HT-29 (cell line): ENCODE data around the gene CPEB3. TPM values are rescaled to one million over a fixed set of nuclear protein-coding genes. Genes with fewer than 3 reads are reported as not detected.
"Not testable (repeated sequence)": the region's sequence is repeated elsewhere in the genome, so short reads cannot be mapped to it uniquely, and the experiment has no call there.

ENCODE experiments used
- DNase-seq: peaks from one replicate; pipeline ENCODE4 v3.0.0-alpha.2; 2015; ENCODE audit warnings: low spot score
- small RNA-seq: library from RNA; depleted of rRNA; stranded (forward); fragments of <200 nt; gene quantifications from one replicate; pipeline ENCODE3, GENCODE V24; 2014
- total RNA-seq: library from RNA; depleted of rRNA; stranded (reverse); fragments of >200 nt; shearing (Covaris generic); gene quantifications from 2 replicates; pipeline ENCODE4 v1.2.3, GENCODE V29; 2014; rRNA removed

CPEB3 gene
- total RNA-seq, 1 experiment from 2014 or later, result 0.74 TPM

DNA sequence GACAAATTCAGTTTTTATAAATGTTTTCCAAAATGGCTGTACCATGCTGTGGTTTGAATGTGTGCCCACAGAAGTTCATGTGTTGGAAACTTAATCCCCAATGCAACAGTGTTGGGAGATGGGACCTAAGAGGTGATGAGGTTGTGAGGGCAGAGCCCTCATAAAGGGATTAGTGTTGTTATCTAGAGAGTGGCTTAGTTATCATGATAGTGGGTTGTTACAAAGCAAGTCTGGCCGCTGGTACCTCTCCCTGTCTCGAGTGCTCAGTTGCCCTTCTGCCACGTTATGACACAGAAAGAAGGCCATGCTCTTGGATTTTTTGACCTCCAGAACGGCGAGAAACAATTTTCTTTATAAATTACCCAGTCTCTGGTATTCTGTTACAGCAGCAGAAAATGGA lies 248.3 kb downstream of the CPEB3 start:
- no peak for DNase-seq

DNA sequence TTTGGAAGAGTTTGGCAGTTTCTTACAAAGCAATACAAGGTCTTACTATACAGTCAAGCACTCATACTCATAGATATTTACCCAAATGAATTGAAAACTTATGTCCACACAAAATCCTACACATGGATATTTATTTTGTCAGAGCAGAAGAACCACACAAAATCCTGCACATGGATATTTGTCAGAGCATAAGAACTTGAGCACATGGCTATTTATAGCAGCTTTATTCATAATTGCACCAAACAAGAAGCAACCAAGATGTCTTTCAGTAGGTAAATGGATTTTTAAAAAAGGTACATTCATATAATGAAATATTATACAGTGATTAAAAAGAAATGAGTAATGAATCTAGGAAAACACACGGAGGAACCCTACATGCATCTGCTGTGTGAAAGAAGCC lies 251.9 kb downstream of the CPEB3 start:
- DNase-seq, result no peak

GRCh38 chr10:92033070-92033469 lies 257.8 kb downstream of the CPEB3 start:
- DNase-seq, result not testable (repeated sequence)

DNA sequence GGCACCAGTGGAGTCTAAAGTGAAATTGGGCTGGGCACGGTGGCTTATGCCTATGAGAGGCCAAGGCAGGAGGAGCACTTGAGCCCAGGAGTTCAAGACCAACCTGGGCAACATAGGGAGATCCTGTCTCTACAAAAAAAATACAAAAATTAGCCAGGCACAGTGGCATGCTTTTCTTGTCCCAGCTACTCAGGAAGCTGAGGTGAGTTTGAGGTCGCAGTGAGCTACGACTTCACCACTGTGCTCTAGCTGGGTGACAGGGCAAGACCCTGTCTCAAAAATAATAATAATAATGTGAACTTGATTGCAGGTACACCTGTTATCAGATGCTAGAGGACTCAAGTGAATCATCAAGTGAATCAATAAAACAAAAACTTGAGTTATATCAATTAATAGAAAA lies 259.3 kb downstream of the CPEB3 start:
- no peak for DNase-seq

DNA sequence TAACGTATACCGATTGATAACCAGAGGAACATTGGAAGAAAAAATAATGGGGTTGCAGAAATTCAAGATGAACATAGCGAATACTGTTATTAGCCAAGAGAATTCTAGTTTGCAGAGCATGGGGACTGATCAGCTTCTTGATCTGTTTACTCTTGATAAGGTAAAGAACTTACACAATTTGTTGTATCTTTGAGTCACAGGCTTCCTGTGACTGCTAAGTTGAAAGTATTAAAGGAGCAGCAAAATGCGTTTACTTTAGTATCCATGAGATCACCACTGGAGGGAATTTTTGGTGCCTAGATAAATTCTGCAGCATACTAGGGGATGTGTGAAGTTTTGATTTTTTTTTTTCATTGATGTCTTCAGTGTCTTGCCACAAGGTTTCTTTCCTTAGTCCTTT lies 263.7 kb downstream of the CPEB3 start:
- no peak for DNase-seq

- DNase-seq, result not testable (repeated sequence)
Measured at GRCh38 chr10:92025340-92025739, 265.5 kb downstream of the CPEB3 start.

GRCh38 chr10:92024700-92025099 lies 266.2 kb downstream of the CPEB3 start:
- no peak for DNase-seq

GRCh38 chr10:92014620-92015019 lies 276.3 kb downstream of the CPEB3 start:
- no peak for DNase-seq

DNA sequence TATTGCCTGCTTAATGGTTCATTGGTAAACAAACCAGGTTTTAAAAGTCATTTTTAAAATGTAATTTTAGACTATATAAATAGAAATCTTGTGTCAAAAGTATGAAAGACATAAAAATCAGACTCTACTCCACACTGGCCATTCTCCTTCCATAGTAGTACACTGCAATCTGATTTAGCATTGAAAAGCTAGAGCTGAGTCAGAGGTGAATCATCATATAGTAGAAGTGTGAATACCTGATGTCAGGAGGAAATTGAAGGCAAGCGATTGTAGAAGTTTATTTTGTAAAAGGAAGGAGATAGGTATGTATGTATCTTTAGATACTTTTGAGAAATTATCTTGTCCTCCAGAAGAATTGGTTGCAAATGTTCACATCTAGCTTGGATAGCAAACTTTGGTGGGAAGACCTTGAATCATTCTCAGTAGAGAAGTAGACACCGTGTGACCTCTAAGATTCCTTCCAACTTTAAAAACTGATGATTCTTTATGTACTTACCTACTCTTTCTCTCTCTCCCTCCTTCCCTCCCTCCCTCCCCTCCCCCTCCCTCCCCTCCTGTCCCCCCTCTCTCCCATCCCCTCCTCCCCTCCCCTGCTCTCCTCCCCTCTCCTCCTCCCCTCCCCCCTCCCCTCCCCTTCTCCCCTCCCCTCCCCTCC lies 279.2 kb downstream of the CPEB3 start:
- peak; percentile 51 for DNase-seq

DNA sequence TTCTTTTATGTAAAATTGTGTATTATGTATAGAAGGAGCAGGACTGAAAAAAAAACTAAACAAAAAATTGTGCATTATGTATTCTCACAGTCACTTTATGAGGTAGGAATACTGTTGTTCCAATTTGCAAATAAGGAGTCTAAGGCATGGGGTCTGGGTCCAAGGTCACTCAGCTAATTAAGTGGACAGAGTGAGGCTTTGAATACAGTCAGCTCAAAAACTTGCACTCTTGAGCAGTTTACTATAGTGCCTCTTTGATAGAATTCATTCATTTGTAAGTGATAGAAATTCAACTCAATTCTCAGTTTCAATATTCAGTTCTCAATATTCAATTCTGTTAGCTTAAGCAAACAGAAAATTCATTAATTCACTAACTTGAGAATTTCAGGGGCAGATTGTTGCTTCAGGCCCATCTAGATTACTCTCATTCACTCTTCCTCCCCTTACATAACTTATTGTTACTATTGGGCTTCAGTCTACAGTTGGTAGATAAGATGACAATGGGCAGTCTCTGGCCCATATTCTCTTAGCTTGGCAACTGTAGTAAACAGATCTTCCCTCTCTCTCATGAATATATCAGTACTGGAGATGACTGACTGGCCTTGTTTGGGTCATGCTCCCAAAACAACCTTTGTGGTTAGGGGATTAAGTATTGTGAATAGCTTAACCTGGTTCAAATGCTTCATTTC lies 280.7 kb downstream of the CPEB3 start:
- no peak for DNase-seq

DNA sequence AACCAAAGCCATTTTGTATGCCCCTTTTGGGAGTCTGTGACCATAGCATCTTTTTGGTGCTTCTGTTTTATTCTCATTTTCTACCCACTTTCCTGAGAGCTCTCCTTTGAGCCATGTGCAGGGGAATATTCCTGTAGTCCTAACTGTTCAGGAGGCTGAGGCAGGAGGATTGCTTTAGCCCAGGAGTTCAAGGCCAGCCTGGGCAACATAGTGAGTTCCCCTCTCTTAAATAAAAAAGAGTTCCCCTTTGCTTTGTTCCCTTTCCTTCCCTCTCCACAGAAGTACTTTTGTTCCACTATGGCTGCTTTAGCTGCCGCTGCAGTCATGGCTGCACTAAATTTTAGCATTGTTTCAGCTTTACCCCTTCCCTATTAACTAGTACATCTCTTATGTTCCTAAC lies 281.4 kb downstream of the CPEB3 start:
- DNase-seq, result no peak

GRCh38 chr10:92005978-92006377 lies 284.9 kb downstream of the CPEB3 start:
- DNase-seq, result no peak

GRCh38 chr10:92003258-92003657 lies 287.6 kb downstream of the CPEB3 start:
- DNase-seq, result no peak

DNA sequence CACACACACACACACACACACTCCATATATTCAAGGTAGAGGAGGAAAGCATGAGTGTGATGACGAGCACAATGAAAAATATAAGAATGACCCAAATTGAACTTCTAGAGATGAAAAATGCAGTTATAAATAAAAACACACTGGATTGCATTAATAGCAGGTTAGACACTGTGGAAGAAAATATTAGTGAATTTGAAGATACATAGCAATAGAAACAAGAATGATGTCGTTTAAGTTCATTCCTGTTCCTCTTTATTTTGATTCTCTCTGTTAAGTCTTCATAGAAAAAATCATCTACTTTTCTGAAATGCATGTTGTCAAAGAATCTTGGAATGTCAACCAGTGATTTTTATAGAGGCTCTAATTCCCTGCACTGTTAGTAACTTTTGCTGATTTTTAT lies 288.9 kb downstream of the CPEB3 start:
- no peak for DNase-seq

GRCh38 chr10:92001581-92001980 lies 289.3 kb downstream of the CPEB3 start:
- DNase-seq, result no peak

Small RNAs within 50 kb of the gene (small RNA-seq; reads per million reads assigned to genes)
- gene RF00019 (not detected), gene RF00402 (not detected), gene RF00622 (not detected), gene RNY3P12 (not detected)

Other genes starting within 250 kb of the CPEB3 start
- 1.9 and 2.7 TPM in 2 replicates for gene MARCHF5, start 89 bp upstream of the CPEB3 start, total RNA-seq